HepG2 (cell line): ENCODE data around the gene MRNIP. TPM values are rescaled to one million over a fixed set of nuclear protein-coding genes. Genes with fewer than 3 reads are reported as not detected.
A peak's percentile ranks its signal among the peaks of the same experiment; 100 is the strongest.

ENCODE experiments used
- ARNT2 ChIP-seq: sonication (generic); formaldehyde crosslinking; IDR thresholded peaks from 2 replicates; pipeline ENCODE4 v1.8.0; 2022; ENCODE audit warnings: mild to moderate bottlenecking, low read depth, missing genetic modification reagents, moderate library complexity
- MXD1 ChIP-seq: sonication (generic); formaldehyde crosslinking; IDR thresholded peaks from 2 replicates; pipeline ENCODE4 v1.4.0; 2020; ENCODE audit warnings: mild to moderate bottlenecking, missing genetic modification reagents
- POLR2AphosphoS5 ChIP-seq: IDR thresholded peaks from 2 replicates; pipeline ENCODE4 v1.6.1; 2012; ENCODE audit warnings: low read depth, low read length
- PREB ChIP-seq: sonication (generic); formaldehyde crosslinking; IDR thresholded peaks from 2 replicates; pipeline ENCODE4 v1.4.0; 2020; ENCODE audit warnings: missing genetic modification reagents
- ZBTB2 ChIP-seq: sonication (generic); formaldehyde crosslinking; IDR thresholded peaks from 2 replicates; pipeline ENCODE4 v1.8.0; 2022; ENCODE audit warnings: low read depth, missing genetic modification reagents
- ZNF280D ChIP-seq: sonication (generic); formaldehyde crosslinking; IDR thresholded peaks from 2 replicates; pipeline ENCODE4 v1.5.1; 2020; ENCODE audit warnings: mild to moderate bottlenecking, missing genetic modification reagents
- ZNF574 ChIP-seq: sonication (generic); formaldehyde crosslinking; IDR thresholded peaks from 2 replicates; pipeline ENCODE4 v1.4.0; 2020; ENCODE audit warnings: missing genetic modification reagents
- ZNF597 ChIP-seq: sonication (generic); formaldehyde crosslinking; IDR thresholded peaks from 2 replicates; pipeline ENCODE4 v1.5.0; 2020; ENCODE audit warnings: missing genetic modification reagents
- ZNF709 ChIP-seq: sonication (generic); formaldehyde crosslinking; IDR thresholded peaks from 2 replicates; pipeline ENCODE4 v1.5.0; 2020; ENCODE audit warnings: mild to moderate bottlenecking, missing genetic modification reagents
- ZNF777 ChIP-seq: sonication (generic); formaldehyde crosslinking; IDR thresholded peaks from 2 replicates; pipeline ENCODE4 v1.4.0; 2020; ENCODE audit warnings: missing genetic modification reagents
- ZSCAN25 ChIP-seq: sonication (generic); formaldehyde crosslinking; IDR thresholded peaks from 2 replicates; pipeline ENCODE4 v1.8.0; 2022; ENCODE audit warnings: mild to moderate bottlenecking, missing genetic modification reagents
- polyA plus RNA-seq, 8 experiments: library from polyadenylated mRNA; depleted of rRNA in 3 of 8; stranded (reverse) in 7 of 8; unstranded in 1 of 8; fragments of >200 nt; fragmentation: Illumina TruSeq in 4 of 8; extraction: Trizol in 4 of 8; gene quantifications; 2 replicates each; pipeline versions ENCODE4 v1.2.1 to v1.2.3, GENCODE V29; 2011 to 2016; ENCODE audit warnings: low read depth in 4 of 8, missing spikeins in 1 of 8, mixed read lengths in 1 of 8; ENCODE audit not compliant: insufficient read depth in 1 of 8
- total RNA-seq, 5 experiments: library from RNA; depleted of rRNA; stranded (reverse); fragments of >200 nt; fragmentation: Illumina TruSeq; extraction: Trizol; gene quantifications; 2 replicates each; pipeline ENCODE4 v1.2.3, GENCODE V29; 2016; ENCODE audit warnings: low read depth in 1 of 5

Gene MRNIP
- total and polyA plus RNA-seq, 2 of the 13 experiments (the other 11 are each of a cell fraction or from before 2014, with no cell fraction given): 15.5 to 34.1 TPM

- no peak for TF ChIP-seq PREB
- TF ChIP-seq ZNF597 (CRISPR knock-in tag): no peak
- TF ChIP-seq ARNT2 (CRISPR knock-in tag): peak; percentile 87
- peak; percentile 81 for TF ChIP-seq ZNF777 (CRISPR knock-in tag)
- no peak for TF ChIP-seq ZNF280D (CRISPR knock-in tag)
- peak; percentile 45; the same call in 1 of the 2 replicates for TF ChIP-seq MXD1
- TF ChIP-seq ZNF574 (CRISPR knock-in tag): peak; percentile 87
- TF ChIP-seq ZBTB2 (CRISPR knock-in tag): no peak; the same call in 1 of the 2 replicates
- TF ChIP-seq ZNF709 (CRISPR knock-in tag): peak; percentile 72
- TF ChIP-seq ZSCAN25 (CRISPR knock-in tag): peak; percentile 71
- TF ChIP-seq POLR2AphosphoS5: peak; percentile 61
These were observed 62.5 kb downstream of the MRNIP start (continued) for GRCh38 chr5:179795863-179796833.
